Measurements from ENCODE around the gene AKR1B1.

GRCh38 chr7:134480202-134480601 lies 21.3 kb upstream of the AKR1B1 start:
- TF ChIP-seq POLR2A (IDR thresholded peaks at IDR 0.05) (no peak), CTCF (IDR thresholded peaks at IDR 0.05) (no peak)
